ENCODE measurements around the gene LTK.

GRCh38 chr15:41561104-41561776 lies 47.6 kb upstream of the LTK start:
- TF ChIP-seq CTCF (IDR thresholded peaks at IDR 0.05) (no peak), EP300 (IDR thresholded peaks at IDR 0.05) (no peak), POLR2A (IDR thresholded peaks at IDR 0.05) (no peak)

Data from stomach (tissue), 4 donors.